Esophagus squamous epithelium (tissue), 5 donors: Measurements from ENCODE around the gene MCL1. TPM values are rescaled to one million over a fixed set of nuclear protein-coding genes. Genes with fewer than 3 reads are reported as not detected.
A peak's percentile ranks its signal among the peaks of the same experiment; 100 is the strongest.
"Not testable (repeated sequence)": the region's sequence is repeated elsewhere in the genome, so short reads cannot be mapped to it uniquely, and the experiment has no call there.

Experiments used
- DNase-seq: peaks from one replicate; lab custom pipeline; 2025; lab: John Stamatoyannopoulos, UW
- H3K27ac ChIP-seq, 4 donors: fragments of 200-600 bp; sonication (generic); one replicate each; pipeline ENCODE4 v1.5.1; 2016 to 2019; ENCODE audit warnings: mild to moderate bottlenecking in 1 of 4
- H3K27me3 ChIP-seq, 4 donors: fragments of 200-600 bp; sonication (generic); 1 replicate in 3 of 4; 2 replicates in 1 of 4; pipeline versions ENCODE4 v1.5.1 to v1.6.0; 2017 to 2021; ENCODE audit warnings: antibody characterized with exemption in 1 of 4
- H3K36me3 ChIP-seq, 3 donors: fragments of 200-600 bp; sonication (generic); one replicate each; pipeline ENCODE4 v1.5.1; 2016 to 2019
- H3K4me1 ChIP-seq, 3 donors: fragments of 200-600 bp; sonication (generic); one replicate each; pipeline ENCODE4 v1.5.1; 2017 to 2019
- H3K4me3 ChIP-seq, 4 donors: fragments of 200-600 bp; sonication (generic); 1 replicate in 3 of 4; 2 replicates in 1 of 4; pipeline ENCODE4 v1.5.1; 2016 to 2019; ENCODE audit warnings: mild to moderate bottlenecking in 2 of 4, moderate library complexity in 1 of 4
- H3K9me3 ChIP-seq, 3 donors: fragments of 200-600 bp; sonication (generic); one replicate each; pipeline ENCODE4 v1.5.1; 2016 to 2019
- POLR2A ChIP-seq, 4 donors: fragments of 450-650 bp; IDR thresholded peaks; one replicate each; pipeline ENCODE4 v1.6.1; 2017; ENCODE audit warnings: antibody characterized with exemption in 4 of 4, mild to moderate bottlenecking in 4 of 4, moderate library complexity in 3 of 4
- WGBS, 2 donors: methylation state at CpG; one replicate each; pipeline ENCODE4 v1.1.5; 2018; 5-methylcytosine and 5-hydroxymethylcytosine counted together
- intact Hi-C: fragments of 100-400 bp; cut with DNase I; formaldehyde crosslinking; loops from one replicate; pipeline ENCODE4 v1.15.0; 2022
- total RNA-seq, 4 donors: library from RNA; depleted of rRNA; stranded (reverse); fragments of >200 nt; gene quantifications; one replicate each; pipeline ENCODE4 v1.1.0, GENCODE V29; 2016
- TF ChIP-seq, protein P1 (sequence below), 6 experiments: fragments of 450-650 bp in 4 of 6; fragments of 200-600 bp in 2 of 6; sonication (generic) in 2 of 6; IDR thresholded peaks; one replicate each; pipeline ENCODE4 v1.5.1; 2016 to 2019; ENCODE audit warnings: antibody characterized with exemption in 6 of 6, mild to moderate bottlenecking in 4 of 6, moderate library complexity in 4 of 6
- donor health status: DM: yes; HTN: yes; CAD: no.

The MCL1 gene
- total RNA-seq, 4 donors from 2014 or later: 167 to 256 (median 216) TPM

- TF ChIP-seq POLR2A (IDR thresholded peaks at IDR 0.05): peak in 1 of 4 donors; percentile 12
- H3K27ac ChIP-seq: peak overlapping the region; percentile 6 to 100 (median 64)
- DNase-seq, H3K27me3 ChIP-seq, intact Hi-C loops, H3K9me3 ChIP-seq: not testable (repeated sequence)
- WGBS, 2 donors: 50 to 65% methylated on average over 5 to 12 of the region's 13 CpGs
- H3K4me3 ChIP-seq: peak overlapping the region in 2 of 4 donors; percentile 99
- H3K4me1 ChIP-seq: peaks cover 46 to 83% (median 68%) of the 10 kb centered on the region in 3 donors
- H3K36me3 ChIP-seq: peaks cover 9 to 69% (median 39%) of the 10 kb centered on the region in 3 donors
These were observed 5.8 kb downstream of the MCL1 start for GRCh38 chr1:150573648-150574071.

GRCh38 chr1:150572918-150573647, 6.3 kb downstream of the MCL1 start:
- 37 to 38% methylated on average over 4 of the region's 4 CpGs for WGBS, 2 donors
- intact Hi-C loops: no loop called here
- Histone ChIP-seq H3K4me1 (peaks cover 49 to 89% (median 73%) of the 10 kb centered on the region in 3 donors), H3K9me3 (no peaks in the 10 kb centered on the region), H3K4me3 (peak overlapping the region in 2 of 4 donors; percentile 99), H3K27ac (peak overlapping the region; percentile 6 to 100 (median 64)), H3K27me3 (no peaks in the 10 kb centered on the region), H3K36me3 (peaks cover 9 to 69% (median 34%) of the 10 kb centered on the region in 3 donors)
- no peak for DNase-seq
- no peak for TF ChIP-seq POLR2A (IDR thresholded peaks at IDR 0.05)
- TF ChIP-seq, protein P1, sequence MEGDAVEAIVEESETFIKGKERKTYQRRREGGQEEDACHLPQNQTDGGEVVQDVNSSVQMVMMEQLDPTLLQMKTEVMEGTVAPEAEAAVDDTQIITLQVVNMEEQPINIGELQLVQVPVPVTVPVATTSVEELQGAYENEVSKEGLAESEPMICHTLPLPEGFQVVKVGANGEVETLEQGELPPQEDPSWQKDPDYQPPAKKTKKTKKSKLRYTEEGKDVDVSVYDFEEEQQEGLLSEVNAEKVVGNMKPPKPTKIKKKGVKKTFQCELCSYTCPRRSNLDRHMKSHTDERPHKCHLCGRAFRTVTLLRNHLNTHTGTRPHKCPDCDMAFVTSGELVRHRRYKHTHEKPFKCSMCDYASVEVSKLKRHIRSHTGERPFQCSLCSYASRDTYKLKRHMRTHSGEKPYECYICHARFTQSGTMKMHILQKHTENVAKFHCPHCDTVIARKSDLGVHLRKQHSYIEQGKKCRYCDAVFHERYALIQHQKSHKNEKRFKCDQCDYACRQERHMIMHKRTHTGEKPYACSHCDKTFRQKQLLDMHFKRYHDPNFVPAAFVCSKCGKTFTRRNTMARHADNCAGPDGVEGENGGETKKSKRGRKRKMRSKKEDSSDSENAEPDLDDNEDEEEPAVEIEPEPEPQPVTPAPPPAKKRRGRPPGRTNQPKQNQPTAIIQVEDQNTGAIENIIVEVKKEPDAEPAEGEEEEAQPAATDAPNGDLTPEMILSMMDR (IDR thresholded peaks at IDR 0.05): no peak

- peaks cover 0 to 29% (median 12%) of the 10 kb centered on the region in 3 donors for H3K36me3 ChIP-seq
- peaks cover 76 to 100% (median 91%) of the 10 kb centered on the region in 3 donors for H3K4me1 ChIP-seq
- peak overlapping the region; percentile 92 to 100 (median 98) for H3K27ac ChIP-seq
- TF ChIP-seq, protein P1 (IDR thresholded peaks at IDR 0.05): no peak
- no peak for TF ChIP-seq POLR2A (IDR thresholded peaks at IDR 0.05)
- H3K9me3 ChIP-seq: no peaks in the 10 kb centered on the region
- no peaks in the 10 kb centered on the region for H3K27me3 ChIP-seq
- H3K4me3 ChIP-seq: peak overlapping the region in 3 of 4 donors; percentile 36 to 58 (median 37)
- no peak for DNase-seq
- intact Hi-C loops: no loop called here
These were observed 10.8 kb downstream of the MCL1 start for GRCh38 chr1:150568594-150568966.

- H3K27ac ChIP-seq: peak overlapping the region; percentile 92 to 100 (median 98)
- no peaks in the 10 kb centered on the region for H3K27me3 ChIP-seq
- 2 to 3% methylated on average over 10 of the region's 10 CpGs for WGBS, 2 donors
- TF ChIP-seq, protein P1 (IDR thresholded peaks at IDR 0.05): peak in 2 of 6 experiments; percentile 4 to 17
- TF ChIP-seq POLR2A (IDR thresholded peaks at IDR 0.05): peak in 1 of 4 donors; percentile 37
- peaks cover 0 to 23% (median 5%) of the 10 kb centered on the region in 3 donors for H3K36me3 ChIP-seq
- peaks cover 76 to 100% (median 91%) of the 10 kb centered on the region in 3 donors for H3K4me1 ChIP-seq
- DNase-seq: no peak
- intact Hi-C loops: no loop called here
- no peaks in the 10 kb centered on the region for H3K9me3 ChIP-seq
- H3K4me3 ChIP-seq: peak overlapping the region; percentile 4 to 58 (median 36)
These were observed 11.5 kb downstream of the MCL1 start for GRCh38 chr1:150567717-150568593.

DNA sequence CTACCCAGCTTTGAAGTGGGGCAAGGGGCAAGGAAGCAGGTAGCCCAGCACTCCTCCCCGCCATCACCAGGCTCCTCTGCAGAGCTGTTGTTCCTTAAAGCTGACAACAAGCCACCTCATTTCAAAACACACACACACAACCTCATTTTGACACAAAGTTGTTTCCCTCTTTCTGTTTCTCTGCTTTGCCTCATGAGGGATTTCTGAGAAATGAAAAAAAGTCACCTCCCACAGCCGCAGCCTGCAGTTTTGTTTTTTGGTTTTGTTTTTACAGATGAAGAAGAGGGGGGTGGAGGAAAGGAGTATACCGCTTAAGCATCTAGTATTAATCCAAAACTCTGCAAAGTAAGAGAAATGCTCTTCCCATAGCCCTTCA, 12.1 kb downstream of the MCL1 start:
- Histone ChIP-seq H3K9me3 (no peaks in the 10 kb centered on the region), H3K27ac (peak overlapping the region; percentile 92 to 100 (median 98)), H3K4me3 (peak overlapping the region; percentile 4 to 58 (median 36)), H3K4me1 (peaks cover 82 to 100% (median 93%) of the 10 kb centered on the region in 3 donors), H3K27me3 (no peaks in the 10 kb centered on the region), H3K36me3 (peaks cover 0 to 16% (median 0%) of the 10 kb centered on the region in 3 donors)
- intact Hi-C loops: no loop called here
- DNase-seq: no peak
- TF ChIP-seq, protein P1 (IDR thresholded peaks at IDR 0.05): no peak
- TF ChIP-seq POLR2A (IDR thresholded peaks at IDR 0.05): peak in 1 of 4 donors; percentile 45
- WGBS, 2 donors: 13% methylated on average over 3 of the region's 3 CpGs
